A549 (cell line): ENCODE measurements around the gene TGFBR3L. TPM values are rescaled to one million over a fixed set of nuclear protein-coding genes. Genes with fewer than 3 reads are reported as not detected.

Experiments
- ATAC-seq, 2 experiments: fragments of 200-7000 bp in 1 of 2; fragments of >200 bp in 1 of 2; cut with Nextera tagmentation in 1 of 2; cut with Tn5 transposase in 1 of 2; 3 replicates each; pipeline versions ENCODE4 v1.8.0 to v1.9.1; 2018 to 2020; ENCODE audit warnings: mild to moderate bottlenecking in 1 of 2, moderate library complexity in 1 of 2
- CTCF ChIA-PET: fragments of 300-600 bp; sonication (Branson Sonifier 250); formaldehyde crosslinking; extraction: SDS; loops from one replicate; lab custom pipeline; 2021; ENCODE audit warnings: antibody characterized with exemption, inconsistent platforms; lab: Yijun Ruan, JAX
- POLR2A ChIA-PET: fragments of 350-600 bp; formaldehyde crosslinking; extraction: SDS; loops from one replicate; lab custom pipeline; 2021; ENCODE audit warnings: antibody characterized with exemption, inconsistent platforms; lab: Yijun Ruan, JAX
- DNase-seq, 2 experiments: peaks; one replicate each; pipeline versions ENCODE4 v3.0.0 to v3.0.0-alpha.2; 2011 to 2016; ENCODE audit warnings: low read depth in 1 of 2, low spot score in 1 of 2
- FAIRE-seq: peaks from 2 replicates; lab custom pipeline; 2011; peaks lifted over from hg19 to GRCh38; lab: Jason Lieb, UNC
- H3K27ac ChIP-seq, 2 experiments: fragments of >200 bp; sonication (Bioruptor Twin); formaldehyde crosslinking; 3 replicates each; pipeline ENCODE4 v1.5.1; 2016 to 2017
- H3K4me1 ChIP-seq: fragments of >200 bp; sonication (Bioruptor Twin); formaldehyde crosslinking; 3 replicates; pipeline ENCODE4 v1.6.1; 2016
- H3K4me2 ChIP-seq: fragments of >200 bp; sonication (Bioruptor Twin); formaldehyde crosslinking; 3 replicates; pipeline ENCODE4 v1.6.1; 2016
- H3K4me3 ChIP-seq: fragments of >200 bp; sonication (Bioruptor Twin); formaldehyde crosslinking; 3 replicates; pipeline ENCODE4 v1.5.1; 2016
- H3K9me3 ChIP-seq: fragments of >200 bp; sonication (Bioruptor Twin); formaldehyde crosslinking; 3 replicates; pipeline ENCODE4 v1.6.1; 2016
- CHD2 ChIP-seq: fragments of 150-350 bp; IDR thresholded peaks from 2 replicates; pipeline ENCODE4 v1.6.1; 2014; ENCODE audit warnings: low read length; ENCODE audit not compliant: partially characterized antibody
- ESRRA ChIP-seq: fragments of 150-350 bp; IDR thresholded peaks from 2 replicates; pipeline ENCODE4 v1.6.1; 2014; ENCODE audit warnings: mild to moderate bottlenecking, low read length, borderline replicate concordance
- FOSL2 ChIP-seq, 2 experiments: fragments of 450-650 bp in 1 of 2; fragments of >200 bp in 1 of 2; sonication (Bioruptor Twin) in 1 of 2; formaldehyde crosslinking; IDR thresholded peaks; 2 replicates each; pipeline versions ENCODE4 v1.5.0 to v1.6.1; 2016 to 2020; ENCODE audit warnings: mild to moderate bottlenecking in 1 of 2, moderate library complexity in 1 of 2
- GATA3 ChIP-seq: IDR thresholded peaks from 2 replicates; pipeline ENCODE4 v1.6.1; 2012; ENCODE audit warnings: borderline replicate concordance
- HDAC2 ChIP-seq: fragments of 200-600 bp; sonication (generic); IDR thresholded peaks from 2 replicates; pipeline ENCODE4 v1.6.1; 2016
- HOXA7 ChIP-seq: fragments of 250-450 bp; sonication (Bioruptor Pico); IDR thresholded peaks from 2 replicates; pipeline ENCODE4 v1.5.0; 2020; ENCODE audit warnings: mild to moderate bottlenecking, moderate library complexity
- HOXB13 ChIP-seq: fragments of 250-450 bp; sonication (Bioruptor Pico); IDR thresholded peaks from 2 replicates; pipeline ENCODE4 v1.5.0; 2020; ENCODE audit warnings: low read depth, mild to moderate bottlenecking, moderate library complexity
- HOXB5 ChIP-seq: fragments of 250-450 bp; sonication (Bioruptor Pico); IDR thresholded peaks from 2 replicates; pipeline ENCODE4 v1.5.0; 2020; ENCODE audit warnings: mild to moderate bottlenecking, moderate library complexity
- JUN ChIP-seq, 2 experiments: fragments of >200 bp; sonication (Bioruptor Twin); formaldehyde crosslinking; IDR thresholded peaks; 2 replicates in 1 of 2; 3 replicates in 1 of 2; pipeline ENCODE4 v1.6.1; 2016 to 2017
- KDM5A ChIP-seq: fragments of 200-600 bp; sonication (generic); IDR thresholded peaks from 2 replicates; pipeline ENCODE4 v1.6.1; 2016; ENCODE audit warnings: antibody characterized with exemption, mild to moderate bottlenecking
- MAFK ChIP-seq: fragments of 450-650 bp; IDR thresholded peaks from 2 replicates; pipeline ENCODE4 v1.6.1; 2014; ENCODE audit not compliant: partially characterized antibody
- MAZ ChIP-seq: fragments of 150-350 bp; IDR thresholded peaks from 2 replicates; pipeline ENCODE4 v1.6.1; 2014; ENCODE audit warnings: antibody characterized with exemption, low read depth, low read length, borderline replicate concordance
- NPAS2 ChIP-seq: fragments of 250-450 bp; sonication (Bioruptor Pico); IDR thresholded peaks from 2 replicates; pipeline ENCODE4 v1.8.0; 2022; ENCODE audit warnings: mild to moderate bottlenecking, moderate library complexity, borderline replicate concordance
- NR3C1 ChIP-seq: fragments of >200 bp; sonication (Bioruptor Twin); formaldehyde crosslinking; IDR thresholded peaks from 3 replicates; pipeline ENCODE4 v1.6.1; 2017
- PHF8 ChIP-seq: fragments of 200-600 bp; sonication (generic); IDR thresholded peaks from 2 replicates; pipeline ENCODE4 v1.6.1; 2016; ENCODE audit warnings: low read depth, mild to moderate bottlenecking, antibody characterized with exemption, moderate library complexity, borderline replicate concordance
- POLR2A ChIP-seq: IDR thresholded peaks from 2 replicates; pipeline ENCODE4 v1.6.1; 2012; ENCODE audit warnings: mild to moderate bottlenecking, low read length
- RAD21 ChIP-seq, 2 experiments: fragments of >200 bp in 1 of 2; sonication (Bioruptor Twin) in 1 of 2; formaldehyde crosslinking in 1 of 2; IDR thresholded peaks in 1 of 2; conservative IDR thresholded peaks in 1 of 2; 2 replicates in 1 of 2; 3 replicates in 1 of 2; pipeline ENCODE4 v1.6.1; 2012 to 2018; ENCODE audit warnings: inconsistent platforms in 1 of 2
- SREBF2 ChIP-seq: fragments of 450-650 bp; IDR thresholded peaks from 2 replicates; pipeline ENCODE4 v1.6.1; 2014; ENCODE audit warnings: mild to moderate bottlenecking, moderate library complexity
- TFCP2L1 ChIP-seq: fragments of 250-450 bp; sonication (Bioruptor Pico); IDR thresholded peaks from 2 replicates; pipeline ENCODE4 v1.5.0; 2021; ENCODE audit warnings: mild to moderate bottlenecking
- ZC3H11A ChIP-seq: fragments of 450-650 bp; IDR thresholded peaks from 2 replicates; pipeline ENCODE4 v1.6.1; 2014; ENCODE audit warnings: antibody characterized with exemption, mild to moderate bottlenecking
- ZNF302 ChIP-seq: fragments of 250-450 bp; sonication (Bioruptor Pico); IDR thresholded peaks from 2 replicates; pipeline ENCODE4 v1.9.0; 2021; ENCODE audit warnings: inconsistent platforms, mild to moderate bottlenecking, moderate library complexity
- WGBS: methylation state at CpG from one replicate; pipeline ENCODE4 v1.1.6; 2017; ENCODE audit errors: missing lambda C conversion rate; 5-methylcytosine and 5-hydroxymethylcytosine counted together
- polyA plus RNA-seq, 4 experiments: library from polyadenylated mRNA; depleted of rRNA in 3 of 4; stranded (reverse); fragments of >200 nt; fragmentation: RNase III in 1 of 4; extraction: RNeasy Plus Mini Kit Qiagen cat#74134 plus additional on column Dnase treatment in 1 of 4; gene quantifications; 2 replicates in 3 of 4; 3 replicates in 1 of 4; pipeline ENCODE4 v1.2.3, GENCODE V29; 2011 to 2017
- TF ChIP-seq, protein P1 (sequence below): fragments of 250-450 bp; sonication (Bioruptor Pico); IDR thresholded peaks from 2 replicates; pipeline ENCODE4 v1.5.0; 2020; ENCODE audit warnings: low read depth, mild to moderate bottlenecking, moderate library complexity
- TF ChIP-seq, protein P2 (sequence below): fragments of >200 bp; sonication (Bioruptor Twin); formaldehyde crosslinking; IDR thresholded peaks from 2 replicates; pipeline ENCODE4 v1.6.1; 2016
- TF ChIP-seq, protein P3 (sequence below): fragments of >200 bp; sonication (Bioruptor Twin); formaldehyde crosslinking; IDR thresholded peaks from 3 replicates; pipeline ENCODE4 v1.6.1; 2016

Gene TGFBR3L
- polyA plus RNA-seq, 2 of the 4 experiments (the other 2 are of a cell fraction) = 0.21 to 1.2 TPM

DNA sequence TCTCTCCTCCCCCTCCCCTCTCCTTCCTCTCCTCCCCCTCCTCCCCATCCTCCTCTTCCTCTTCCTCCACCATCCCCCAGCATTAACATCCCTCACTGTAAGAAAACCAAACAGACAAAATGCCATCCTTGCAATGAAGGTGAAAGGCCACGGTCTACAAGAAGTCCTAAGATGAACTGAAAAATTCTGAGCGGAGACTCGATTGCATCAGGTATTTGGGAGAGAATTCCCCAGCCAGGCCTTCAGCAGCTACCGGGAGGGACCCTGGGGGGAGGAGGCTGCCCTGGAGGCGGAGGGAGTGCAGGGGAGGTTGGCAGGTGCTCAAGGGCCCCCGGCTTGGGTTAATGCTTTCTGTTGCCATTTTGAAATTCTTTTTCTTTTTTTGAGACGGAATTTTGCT is 38.9 kb downstream of the TGFBR3L start:
- FAIRE-seq (no peak), DNase-seq (no peak), ATAC-seq (no peak)
- Histone ChIP-seq H3K9me3 (no peaks in the 10 kb centered on the region), H3K4me3 (no peak overlapping the region), H3K27ac (no peak overlapping the region), H3K4me2 (no peak overlapping the region)
- CTCF ChIA-PET = interaction anchor here (2.2 kb wide), 1 partner anchor 10 kb away, joined by 12 read pairs; the partner anchor contains the start of gene TIMM44
- WGBS = 73% methylated on average over 7 of the region's 7 CpGs
- POLR2A ChIA-PET = no interaction called here
- no peak for TF ChIP-seq MAZ
- no peak for TF ChIP-seq TFCP2L1
- TF ChIP-seq NPAS2 (CRISPR knock-in tag) = no peak
- TF ChIP-seq ESRRA = no peak
- TF ChIP-seq NR3C1 = no peak
- TF ChIP-seq HOXB13 (CRISPR knock-in tag) = no peak
- TF ChIP-seq ZNF302 (CRISPR knock-in tag) = no peak
- TF ChIP-seq CHD2 = no peak
- TF ChIP-seq GATA3 = no peak
- TF ChIP-seq POLR2A = no peak
- TF ChIP-seq, protein P1, sequence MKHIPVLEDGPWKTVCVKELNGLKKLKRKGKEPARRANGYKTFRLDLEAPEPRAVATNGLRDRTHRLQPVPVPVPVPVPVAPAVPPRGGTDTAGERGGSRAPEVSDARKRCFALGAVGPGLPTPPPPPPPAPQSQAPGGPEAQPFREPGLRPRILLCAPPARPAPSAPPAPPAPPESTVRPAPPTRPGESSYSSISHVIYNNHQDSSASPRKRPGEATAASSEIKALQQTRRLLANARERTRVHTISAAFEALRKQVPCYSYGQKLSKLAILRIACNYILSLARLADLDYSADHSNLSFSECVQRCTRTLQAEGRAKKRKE (CRISPR knock-in tag) = no peak
- no peak for TF ChIP-seq HDAC2
- no peak for TF ChIP-seq KDM5A
- TF ChIP-seq, all 56 proteins: peak for 0
- no peaks in the 10 kb centered on the region for H3K4me1 ChIP-seq

DNA sequence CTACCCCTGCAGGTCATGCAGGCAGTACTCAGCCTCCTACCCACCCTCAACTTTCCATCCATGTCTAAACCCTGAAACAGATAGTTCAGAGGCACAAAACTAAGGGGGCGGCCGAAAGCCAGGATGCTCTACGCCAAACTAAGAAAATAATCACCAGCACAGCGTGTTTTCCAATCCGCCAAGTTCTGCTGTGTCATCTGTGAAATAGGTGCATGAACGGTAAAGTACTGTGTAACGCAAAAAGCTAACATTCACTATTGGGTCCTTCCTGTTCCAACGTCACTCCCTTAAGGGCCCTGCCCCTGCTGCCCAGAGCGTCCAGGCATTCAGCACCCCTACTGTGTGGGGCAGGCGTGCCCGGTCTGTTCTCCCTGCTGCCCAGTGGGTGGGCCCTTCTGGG is 41.1 kb downstream of the TGFBR3L start:
- DNase-seq = no peak
- Histone ChIP-seq H3K4me3 (no peak overlapping the region), H3K27ac (no peak overlapping the region), H3K9me3 (no peaks in the 10 kb centered on the region), H3K4me2 (no peak overlapping the region), H3K4me1 (no peaks in the 10 kb centered on the region)
- no peak for FAIRE-seq
- ChIA-PET POLR2A (no interaction called here), CTCF (interaction anchor here (1.0 to 2.0 kb wide), 2 partner anchors 12 to 15 kb away, joined by 5 to 8 read pairs; partner anchors contain the start of gene TIMM44)
- ATAC-seq = peak in 1 of 2 experiments; percentile 25; a peak in 1 of 6 replicates
- 90% methylated on average over 10 of the region's 11 CpGs for WGBS
- TF ChIP-seq NR3C1 (no peak), FOSL2 (IDR thresholded peaks at IDR 0.05) (no peak), FOSL2 (CRISPR knock-in tag; IDR thresholded peaks at IDR 0.05) (no peak), ZC3H11A (no peak), MAFK (no peak), JUN (IDR thresholded peaks at IDR 0.05) (no peak), HOXB5 (no peak), HOXA7 (CRISPR knock-in tag) (no peak), RAD21 (conservative IDR thresholded peaks at IDR 0.05 in 1 of 2, IDR thresholded peaks at IDR 0.05 in 1 of 2) (no peak), GATA3 (no peak), SREBF2 (no peak), PHF8 (no peak)
- TF ChIP-seq, protein P1 (CRISPR knock-in tag) = no peak
- TF ChIP-seq, protein P2, sequence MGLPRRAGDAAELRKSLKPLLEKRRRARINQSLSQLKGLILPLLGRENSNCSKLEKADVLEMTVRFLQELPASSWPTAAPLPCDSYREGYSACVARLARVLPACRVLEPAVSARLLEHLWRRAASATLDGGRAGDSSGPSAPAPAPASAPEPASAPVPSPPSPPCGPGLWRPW = no peak
- TF ChIP-seq, protein P3, sequence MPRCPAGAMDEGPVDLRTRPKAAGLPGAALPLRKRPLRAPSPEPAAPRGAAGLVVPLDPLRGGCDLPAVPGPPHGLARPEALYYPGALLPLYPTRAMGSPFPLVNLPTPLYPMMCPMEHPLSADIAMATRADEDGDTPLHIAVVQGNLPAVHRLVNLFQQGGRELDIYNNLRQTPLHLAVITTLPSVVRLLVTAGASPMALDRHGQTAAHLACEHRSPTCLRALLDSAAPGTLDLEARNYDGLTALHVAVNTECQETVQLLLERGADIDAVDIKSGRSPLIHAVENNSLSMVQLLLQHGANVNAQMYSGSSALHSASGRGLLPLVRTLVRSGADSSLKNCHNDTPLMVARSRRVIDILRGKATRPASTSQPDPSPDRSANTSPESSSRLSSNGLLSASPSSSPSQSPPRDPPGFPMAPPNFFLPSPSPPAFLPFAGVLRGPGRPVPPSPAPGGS = no peak
